GM12875 (cell line): ENCODE results near the gene SIX3.

Experiments used
- H3K4me3 ChIP-seq: one replicate; pipeline ENCODE4 v1.5.1; 2011; ENCODE audit warnings: low read depth, low read length, control low read depth
- CTCF ChIP-seq: IDR thresholded peaks from 2 replicates; pipeline ENCODE4 v1.5.1; 2011; ENCODE audit warnings: low read depth, mild to moderate bottlenecking, control low read depth, inconsistent platforms, low read length, moderate library complexity, borderline replicate concordance; ENCODE audit not compliant: insufficient read depth

Gene SIX3

GRCh38 chr2:44949329-44950151 lies 8.0 kb downstream of the SIX3 start:
- H3K4me3 ChIP-seq = no peak overlapping the region
- TF ChIP-seq CTCF = no peak

GRCh38 chr2:44950646-44951045 lies 9.1 kb downstream of the SIX3 start:
- H3K4me3 ChIP-seq = no peak overlapping the region

GRCh38 chr2:44951124-44951523 lies 9.6 kb downstream of the SIX3 start:
- no peak overlapping the region for H3K4me3 ChIP-seq
- 0 out of 2 replicates have a peak, but pooled peaks have one; percentile 23 for TF ChIP-seq CTCF

More at GRCh38 chr2:44950646-44951045, 9.1 kb downstream of the SIX3 start:
- TF ChIP-seq CTCF = no peak

- TF ChIP-seq CTCF = no peak
- H3K4me3 ChIP-seq = no peak overlapping the region
Observed at GRCh38 chr2:44951714-44952113, 10.2 kb downstream of the SIX3 start.

GRCh38 chr2:44952143-44952805 lies 10.8 kb downstream of the SIX3 start:
- peak overlapping the region; percentile 37 for H3K4me3 ChIP-seq
- TF ChIP-seq CTCF = peak; percentile 93

DNA sequence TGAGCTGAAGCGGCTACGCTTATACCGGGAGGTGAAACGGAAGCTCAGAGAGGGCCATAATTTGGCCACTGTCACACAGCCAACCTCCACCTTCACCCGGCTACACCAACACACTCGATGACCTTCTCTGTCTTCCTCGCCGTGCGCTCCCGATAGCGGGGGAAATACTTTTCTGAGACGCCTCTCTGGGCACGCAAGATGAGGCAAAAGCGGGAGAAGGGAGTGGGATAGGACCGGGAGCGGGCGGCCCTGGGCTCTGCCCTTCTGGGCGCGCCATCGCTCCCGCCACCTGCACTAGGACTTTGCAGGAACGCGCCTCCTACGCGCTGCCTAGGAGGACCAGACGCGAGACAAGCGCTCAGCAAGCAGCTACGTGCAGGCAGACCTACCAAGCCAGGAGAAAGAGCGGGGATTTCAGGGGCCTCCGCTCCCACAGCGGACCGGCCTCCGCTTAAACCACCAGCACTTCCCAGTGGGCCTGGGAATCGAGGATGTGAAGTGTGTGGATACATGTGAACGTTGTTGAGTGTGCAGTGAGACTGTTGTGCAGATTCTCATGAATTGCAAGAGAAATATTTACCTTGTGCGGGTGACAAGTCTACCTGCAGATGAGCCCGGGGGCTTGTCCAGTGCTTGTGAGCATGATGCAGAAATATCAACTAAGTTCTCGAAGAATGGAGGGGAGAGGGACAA lies 11.4 kb downstream of the SIX3 start:
- peak overlapping the region; percentile 37 for H3K4me3 ChIP-seq
- no peak for TF ChIP-seq CTCF
